H9 (cell line): Measurements from ENCODE around the gene ETV5. TPM values are rescaled to one million over a fixed set of nuclear protein-coding genes. Genes with fewer than 3 reads are reported as not detected.

Source experiments
- DNase-seq: peaks from one replicate; pipeline ENCODE4 v3.0.0-alpha.2; 2017
- H2AFZ ChIP-seq: one replicate; pipeline ENCODE4 v1.6.1; 2013; ENCODE audit warnings: mild to moderate bottlenecking, low read length, control low read depth, moderate library complexity
- H2AK5ac ChIP-seq: 2 replicates; pipeline ENCODE4 v1.6.1; 2013; ENCODE audit warnings: low read length, control low read depth, mixed read lengths; ENCODE audit not compliant: insufficient read length
- H2BK120ac ChIP-seq: one replicate; pipeline ENCODE4 v1.6.1; 2013; ENCODE audit warnings: low read depth, mild to moderate bottlenecking, low read length, control low read depth, inconsistent platforms; ENCODE audit not compliant: poor library complexity, severe bottlenecking
- H2BK12ac ChIP-seq: 2 replicates; pipeline ENCODE4 v1.6.1; 2013; ENCODE audit warnings: low read length, control low read depth, mixed read lengths, low read depth; ENCODE audit not compliant: insufficient read length
- H2BK15ac ChIP-seq: 2 replicates; pipeline ENCODE4 v1.6.1; 2013; ENCODE audit warnings: low read depth, low read length, control low read depth
- H2BK20ac ChIP-seq: one replicate; pipeline ENCODE4 v1.6.1; 2013; ENCODE audit warnings: low read depth, mild to moderate bottlenecking, low read length, control low read depth, inconsistent platforms; ENCODE audit not compliant: poor library complexity, severe bottlenecking
- H2BK5ac ChIP-seq: 2 replicates; pipeline ENCODE4 v1.6.1; 2013; ENCODE audit warnings: low read length, control low read depth, mixed read lengths; ENCODE audit not compliant: insufficient read length
- H3K14ac ChIP-seq: 2 replicates; pipeline ENCODE4 v1.6.1; 2013; ENCODE audit warnings: low read length, control low read depth; ENCODE audit not compliant: insufficient read depth
- H3K18ac ChIP-seq: 2 replicates; pipeline ENCODE4 v1.6.1; 2013; ENCODE audit warnings: low read depth, mild to moderate bottlenecking, mixed read lengths, low read length, control low read depth; ENCODE audit not compliant: insufficient read length
- H3K23ac ChIP-seq: 2 replicates; pipeline ENCODE4 v1.6.1; 2013; ENCODE audit warnings: low read length, control low read depth, mixed read lengths, low read depth; ENCODE audit not compliant: insufficient read length
- H3K23me2 ChIP-seq: 2 replicates; pipeline ENCODE4 v1.6.1; 2013; ENCODE audit warnings: low read depth, mild to moderate bottlenecking, mixed read lengths, low read length, control low read depth; ENCODE audit not compliant: insufficient read length, poor library complexity, severe bottlenecking
- H3K27ac ChIP-seq: 2 replicates; pipeline ENCODE4 v1.5.1; 2013; ENCODE audit warnings: low read length, control low read depth, mixed read lengths, low read depth; ENCODE audit not compliant: insufficient read length
- H3K27me3 ChIP-seq: 2 replicates; pipeline ENCODE4 v1.6.1; 2013; ENCODE audit warnings: low read length, control low read depth, inconsistent platforms; ENCODE audit not compliant: insufficient read depth
- H3K4ac ChIP-seq: 2 replicates; pipeline ENCODE4 v1.6.1; 2013; ENCODE audit warnings: low read depth, mild to moderate bottlenecking, control low read depth, inconsistent platforms, low read length, moderate library complexity
- H3K4me1 ChIP-seq: 2 replicates; pipeline ENCODE4 v1.6.1; 2013; ENCODE audit warnings: low read length, control low read depth, inconsistent platforms; ENCODE audit not compliant: insufficient read depth
- H3K4me2 ChIP-seq: 2 replicates; pipeline ENCODE4 v1.6.1; 2013; ENCODE audit warnings: low read length, control low read depth, mixed read lengths; ENCODE audit not compliant: insufficient read length, insufficient read depth
- H3K56ac ChIP-seq: 2 replicates; pipeline ENCODE4 v1.6.1; 2013; ENCODE audit warnings: low read depth, mild to moderate bottlenecking, mixed read lengths, low read length, control low read depth; ENCODE audit not compliant: insufficient read length
- H3K79me1 ChIP-seq: 2 replicates; pipeline ENCODE4 v1.6.1; 2013; ENCODE audit warnings: low read depth, mild to moderate bottlenecking, moderate library complexity, low read length, control low read depth, inconsistent platforms; ENCODE audit not compliant: insufficient read depth, poor library complexity, severe bottlenecking
- H3K79me2 ChIP-seq: 2 replicates; pipeline ENCODE4 v1.6.1; 2013; ENCODE audit warnings: low read length, control low read depth, inconsistent platforms; ENCODE audit not compliant: insufficient read depth
- H3K9ac ChIP-seq: 2 replicates; pipeline ENCODE4 v1.6.1; 2013; ENCODE audit warnings: low read length, control low read depth, mixed read lengths; ENCODE audit not compliant: insufficient read length; ENCODE audit errors: extremely low read depth
- H3K9me3 ChIP-seq: one replicate; pipeline ENCODE4 v1.6.1; 2013; ENCODE audit warnings: low read depth, low read length, inconsistent platforms; ENCODE audit not compliant: control insufficient read depth
- H3T11ph ChIP-seq: one replicate; pipeline ENCODE4 v1.6.1; 2013; ENCODE audit warnings: mild to moderate bottlenecking, low read length, control low read depth, inconsistent platforms
- H4K20me1 ChIP-seq: one replicate; pipeline ENCODE4 v1.6.1; 2013; ENCODE audit not compliant: control insufficient read depth, insufficient read length, insufficient read depth
- H4K5ac ChIP-seq: 2 replicates; pipeline ENCODE4 v1.6.1; 2013; ENCODE audit warnings: low read depth, mild to moderate bottlenecking, mixed read lengths, low read length, control low read depth; ENCODE audit not compliant: insufficient read length
- H4K8ac ChIP-seq: replicated peaks from 2 replicates; pipeline ENCODE4 v1.6.1; 2013; ENCODE audit warnings: low read length, control low read depth, mixed read lengths, low read depth; ENCODE audit not compliant: insufficient read length
- H4K91ac ChIP-seq: 2 replicates; pipeline ENCODE4 v1.6.1; 2013; ENCODE audit warnings: low read depth, mild to moderate bottlenecking, moderate library complexity, mixed read lengths, low read length, control low read depth; ENCODE audit not compliant: insufficient read length
- H3K27ac Mint-ChIP-seq, 3 experiments: 2 replicates in 2 of 3; 3 replicates in 1 of 3; pipeline ENCODE4 v1.8.0; 2020 to 2021; ENCODE audit warnings: mixed read lengths in 3 of 3, mild to moderate bottlenecking in 1 of 3, moderate library complexity in 1 of 3
- H3K27me3 Mint-ChIP-seq: 2 replicates; pipeline ENCODE4 v1.8.0; 2021; ENCODE audit warnings: low read depth, mild to moderate bottlenecking, moderate library complexity, mixed read lengths
- H3K36me3 Mint-ChIP-seq, 3 experiments: 2 replicates in 2 of 3; 3 replicates in 1 of 3; pipeline ENCODE4 v1.8.0; 2020 to 2021; ENCODE audit warnings: low read depth in 3 of 3, mixed read lengths in 3 of 3; ENCODE audit not compliant: insufficient read depth in 1 of 3
- H3K4me1 Mint-ChIP-seq, 2 experiments: 2 replicates each; pipeline ENCODE4 v1.8.0; 2020; ENCODE audit warnings: mixed read lengths in 2 of 2
- H3K4me3 Mint-ChIP-seq, 2 experiments: 2 replicates in 1 of 2; 3 replicates in 1 of 2; pipeline ENCODE4 v1.8.0; 2020 to 2021; ENCODE audit warnings: mild to moderate bottlenecking in 2 of 2, mixed read lengths in 2 of 2, moderate library complexity in 1 of 2
- H3K9me3 Mint-ChIP-seq, 2 experiments: 2 replicates in 1 of 2; 3 replicates in 1 of 2; pipeline ENCODE4 v1.8.0; 2020; ENCODE audit warnings: mild to moderate bottlenecking in 2 of 2, mixed read lengths in 2 of 2, moderate library complexity in 1 of 2
- WGBS: extraction: QIAGEN DNeasy Blood & Tissue Kit; methylation state at CpG from one replicate; pipeline ENCODE4 v1.1.7; 2013; ENCODE audit warnings: missing lambda C conversion rate, low lambda C conversion rate, mixed read lengths; ENCODE audit not compliant: insufficient read length; ENCODE audit errors: extremely low coverage; 5-methylcytosine and 5-hydroxymethylcytosine counted together
- total RNA-seq: library from RNA; stranded (reverse); gene quantifications from 2 replicates; pipeline ENCODE4 v1.2.1, GENCODE V29; 2021
- TF ChIP-seq, protein P1 (sequence below): fragments of 200-600 bp; sonication (generic); conservative IDR thresholded peaks from 3 replicates; pipeline ENCODE4 v1.8.0; 2021; ENCODE audit warnings: antibody characterized with exemption, mild to moderate bottlenecking

The ETV5 gene
- total RNA-seq, 1 experiment from 2014 or later: 7.7 TPM

DNA sequence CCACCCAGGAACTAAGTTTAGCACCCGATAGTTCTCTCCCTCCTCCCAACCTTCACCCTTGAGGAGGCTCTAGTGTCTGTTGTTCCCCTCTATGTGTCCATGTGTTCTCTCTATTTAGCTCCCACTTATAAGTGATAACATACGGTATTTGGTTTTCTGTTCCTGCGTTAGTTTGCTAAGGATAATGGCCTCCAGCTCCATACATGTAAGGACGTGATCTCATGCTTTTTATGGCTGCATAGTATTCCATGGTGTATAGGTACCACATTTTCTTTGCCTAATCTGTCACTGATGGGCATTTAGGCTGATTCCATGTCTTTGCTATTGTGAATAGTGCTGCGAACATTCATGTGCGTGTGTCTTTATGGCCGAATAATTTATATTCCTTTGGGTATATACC, 104.2 kb downstream of the ETV5 start:
- no peak for DNase-seq
- no peak overlapping the region for H3T11ph ChIP-seq
- H4K20me1 ChIP-seq: no peaks in the 10 kb centered on the region
- H3K79me2 ChIP-seq: no peaks in the 10 kb centered on the region
- H3K4me1 ChIP-seq: no peaks in the 10 kb centered on the region
- H2BK5ac ChIP-seq: no peak overlapping the region
- H3K18ac ChIP-seq: no peak overlapping the region
- no peak overlapping the region for H2BK20ac ChIP-seq
- Mint-ChIP-seq H3K36me3 (no peaks in the 10 kb centered on the region), H3K4me1 (no peaks in the 10 kb centered on the region), H3K4me3 (no peak overlapping the region), H3K27me3 (peaks cover 7% of the 10 kb centered on the region), H3K27ac (no peak overlapping the region), H3K9me3 (peaks cover 0 to 3% of the 10 kb centered on the region in 2 experiments; a peak in 1 of 5 replicates)
- H3K23me2 ChIP-seq: no peaks in the 10 kb centered on the region
- H2AFZ ChIP-seq: no peak overlapping the region
- H4K91ac ChIP-seq: no peak overlapping the region
- no peak overlapping the region for H3K14ac ChIP-seq
- H3K27me3 ChIP-seq: no peaks in the 10 kb centered on the region
- no peak overlapping the region for H2BK120ac ChIP-seq
- H3K4ac ChIP-seq: no peak overlapping the region
- no peak overlapping the region for H2AK5ac ChIP-seq
- H3K4me2 ChIP-seq: no peak overlapping the region
- no peak overlapping the region for H2BK15ac ChIP-seq
- H4K5ac ChIP-seq: no peak overlapping the region
- no peak overlapping the region for H3K56ac ChIP-seq
- no peaks in the 10 kb centered on the region for H3K79me1 ChIP-seq
- H3K23ac ChIP-seq: no peak overlapping the region
- no peak overlapping the region for H3K27ac ChIP-seq
- TF ChIP-seq, protein P1, sequence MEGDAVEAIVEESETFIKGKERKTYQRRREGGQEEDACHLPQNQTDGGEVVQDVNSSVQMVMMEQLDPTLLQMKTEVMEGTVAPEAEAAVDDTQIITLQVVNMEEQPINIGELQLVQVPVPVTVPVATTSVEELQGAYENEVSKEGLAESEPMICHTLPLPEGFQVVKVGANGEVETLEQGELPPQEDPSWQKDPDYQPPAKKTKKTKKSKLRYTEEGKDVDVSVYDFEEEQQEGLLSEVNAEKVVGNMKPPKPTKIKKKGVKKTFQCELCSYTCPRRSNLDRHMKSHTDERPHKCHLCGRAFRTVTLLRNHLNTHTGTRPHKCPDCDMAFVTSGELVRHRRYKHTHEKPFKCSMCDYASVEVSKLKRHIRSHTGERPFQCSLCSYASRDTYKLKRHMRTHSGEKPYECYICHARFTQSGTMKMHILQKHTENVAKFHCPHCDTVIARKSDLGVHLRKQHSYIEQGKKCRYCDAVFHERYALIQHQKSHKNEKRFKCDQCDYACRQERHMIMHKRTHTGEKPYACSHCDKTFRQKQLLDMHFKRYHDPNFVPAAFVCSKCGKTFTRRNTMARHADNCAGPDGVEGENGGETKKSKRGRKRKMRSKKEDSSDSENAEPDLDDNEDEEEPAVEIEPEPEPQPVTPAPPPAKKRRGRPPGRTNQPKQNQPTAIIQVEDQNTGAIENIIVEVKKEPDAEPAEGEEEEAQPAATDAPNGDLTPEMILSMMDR: no peak
- WGBS: no CpG with 5 or more reads among the region's 7 CpGs
- H2BK12ac ChIP-seq: no peak overlapping the region
- no peak overlapping the region for H3K9ac ChIP-seq
- no peaks in the 10 kb centered on the region for H3K9me3 ChIP-seq
- H4K8ac ChIP-seq: no peak overlapping the region
